Stimulated activated CD4-positive, alpha-beta T cell treated with anti-CD3 and anti-CD28 coated beads, Interleukin-4, amount 100 ng/mL, for 1 hour (primary cell): ENCODE measurements around the gene STK11IP.

Source experiments
- DNase-seq: peaks from one replicate; pipeline ENCODE4 v3.0.0-alpha.2; 2020

STK11IP gene

GRCh38 chr2:219562049-219563020 lies 35.3 kb upstream of the STK11IP start:
- DNase-seq: no peak

GRCh38 chr2:219563271-219563928 lies 34.3 kb upstream of the STK11IP start:
- DNase-seq: no peak

DNA sequence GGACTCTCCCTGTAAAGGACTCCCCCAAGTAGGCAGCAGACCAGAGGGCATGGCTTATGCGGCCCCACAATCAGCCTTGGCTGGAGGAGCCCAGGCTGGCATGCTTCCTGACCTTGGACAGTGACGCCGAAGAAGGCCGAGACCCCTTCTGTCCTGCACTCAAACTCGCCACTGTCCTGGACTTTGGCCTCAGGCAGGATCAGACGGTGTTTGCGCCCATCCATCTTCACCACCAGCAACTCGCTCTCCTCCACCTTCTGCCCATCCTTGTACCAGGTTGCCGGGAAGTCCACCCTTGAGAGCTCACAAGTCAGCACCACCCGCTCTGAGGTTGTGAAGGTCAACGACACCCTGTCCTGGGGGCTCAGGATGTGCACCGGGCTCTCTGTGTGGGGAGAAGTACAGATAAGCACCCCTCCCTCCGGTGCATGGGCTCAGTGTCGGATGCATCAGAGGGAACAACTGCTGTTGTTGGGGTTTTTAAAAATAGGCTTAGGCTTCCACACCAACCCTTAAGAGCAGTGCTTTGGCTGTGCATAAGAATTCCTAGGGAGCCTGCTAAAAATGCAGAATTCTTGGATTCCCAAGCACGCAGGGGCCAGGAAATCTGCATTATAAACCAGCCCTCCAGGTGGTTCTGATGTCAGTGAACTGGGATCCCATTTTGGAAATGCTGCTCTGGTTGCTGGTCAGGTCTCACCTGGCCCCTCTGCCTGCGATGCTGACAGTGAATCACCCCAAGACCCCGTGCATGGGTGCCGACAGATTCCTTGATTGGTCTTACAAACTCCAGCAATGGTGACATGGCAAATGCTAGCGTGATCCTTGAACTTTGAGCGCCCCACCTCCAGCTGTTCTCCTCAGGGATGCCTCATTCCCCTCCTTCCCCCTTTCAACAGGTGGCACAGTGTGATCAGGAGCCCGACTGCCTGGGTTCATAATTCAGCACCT lies 32.3 kb upstream of the STK11IP start:
- DNase-seq: no peak

DNA sequence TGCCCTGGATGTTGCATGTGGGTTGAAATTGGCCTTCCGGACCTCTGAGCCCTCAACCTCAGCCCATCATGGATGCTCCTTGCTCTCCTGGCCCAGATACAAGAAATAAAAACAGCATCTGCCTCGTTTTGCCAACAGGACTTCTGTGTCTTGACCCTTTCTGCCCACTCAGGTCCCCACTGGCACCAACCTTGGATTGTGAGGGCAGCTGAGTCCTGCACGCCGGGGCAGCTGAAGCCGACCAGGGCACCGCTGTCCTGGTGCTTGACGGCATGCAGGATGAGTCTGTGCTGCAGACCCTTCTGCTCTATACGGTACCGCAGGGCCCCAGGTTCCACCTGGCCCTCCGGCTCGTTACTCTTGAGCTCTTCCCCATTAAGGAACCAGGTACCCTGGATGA lies 31.0 kb upstream of the STK11IP start:
- DNase-seq: no peak

DNA sequence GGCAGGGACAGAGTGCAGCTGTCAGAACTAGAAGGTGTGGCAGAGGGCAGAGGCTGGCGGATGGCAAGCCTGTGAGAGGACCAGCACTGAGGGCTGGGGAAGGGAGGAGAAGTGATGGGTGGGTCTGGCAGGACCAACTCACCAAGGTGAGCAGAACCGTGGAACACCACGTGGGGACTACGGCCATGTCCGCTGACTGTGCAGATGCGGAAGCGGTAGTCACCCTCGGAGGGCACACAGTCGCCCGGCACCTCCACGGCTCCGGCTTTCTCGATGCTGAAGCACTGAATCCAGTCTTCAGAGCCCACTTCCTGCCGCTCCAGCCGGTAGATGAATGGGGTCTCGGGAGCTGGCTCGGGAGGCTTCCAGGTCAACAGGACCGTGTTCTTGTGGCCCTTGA lies 30.5 kb upstream of the STK11IP start:
- no peak for DNase-seq

DNA sequence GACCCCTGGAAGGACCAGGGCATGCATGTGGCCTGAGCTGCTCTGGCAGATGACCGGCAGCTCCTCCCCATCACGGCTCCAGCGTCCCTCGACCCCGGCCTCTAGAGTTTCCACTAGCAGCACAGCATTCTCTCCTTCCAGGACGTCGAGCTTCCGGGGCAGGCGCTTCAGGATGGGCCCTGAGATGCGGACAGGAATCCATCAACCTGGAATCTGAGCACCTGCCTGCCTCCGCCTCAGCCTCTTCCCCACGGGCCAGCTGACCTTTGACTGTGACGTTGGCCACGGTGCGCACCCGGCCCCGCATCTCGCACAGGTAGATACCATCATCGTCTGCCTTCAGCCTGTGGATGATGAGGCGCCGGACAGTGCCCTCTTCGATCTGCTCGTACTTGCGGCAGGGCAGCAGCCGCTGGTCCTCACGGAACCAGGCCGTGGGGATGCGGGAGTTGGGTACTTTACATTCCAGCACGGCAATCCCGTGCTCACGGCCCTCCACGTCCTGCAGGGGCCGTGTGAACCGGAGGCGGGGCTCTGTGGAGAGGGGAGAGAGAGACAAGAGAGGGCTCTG lies 29.8 kb upstream of the STK11IP start:
- no peak for DNase-seq

- no peak for DNase-seq
Measured at GRCh38 chr2:219569041-219569440, 28.6 kb upstream of the STK11IP start.

- no peak for DNase-seq
Measured at GRCh38 chr2:219569635-219570034, 28.0 kb upstream of the STK11IP start.

- no peak for DNase-seq
Measured at GRCh38 chr2:219570194-219570923, 27.3 kb upstream of the STK11IP start.

- DNase-seq: no peak
Measured at GRCh38 chr2:219570924-219571310, 26.7 kb upstream of the STK11IP start.

- DNase-seq: no peak
Measured at GRCh38 chr2:219571311-219572236, 26.1 kb upstream of the STK11IP start, which contains the start of gene OBSL1. Gene OBSL1, minus strand, starts transcription at chr2:219571539. Its CDS starts 307 bp downstream, at chr2:219571232.

DNA sequence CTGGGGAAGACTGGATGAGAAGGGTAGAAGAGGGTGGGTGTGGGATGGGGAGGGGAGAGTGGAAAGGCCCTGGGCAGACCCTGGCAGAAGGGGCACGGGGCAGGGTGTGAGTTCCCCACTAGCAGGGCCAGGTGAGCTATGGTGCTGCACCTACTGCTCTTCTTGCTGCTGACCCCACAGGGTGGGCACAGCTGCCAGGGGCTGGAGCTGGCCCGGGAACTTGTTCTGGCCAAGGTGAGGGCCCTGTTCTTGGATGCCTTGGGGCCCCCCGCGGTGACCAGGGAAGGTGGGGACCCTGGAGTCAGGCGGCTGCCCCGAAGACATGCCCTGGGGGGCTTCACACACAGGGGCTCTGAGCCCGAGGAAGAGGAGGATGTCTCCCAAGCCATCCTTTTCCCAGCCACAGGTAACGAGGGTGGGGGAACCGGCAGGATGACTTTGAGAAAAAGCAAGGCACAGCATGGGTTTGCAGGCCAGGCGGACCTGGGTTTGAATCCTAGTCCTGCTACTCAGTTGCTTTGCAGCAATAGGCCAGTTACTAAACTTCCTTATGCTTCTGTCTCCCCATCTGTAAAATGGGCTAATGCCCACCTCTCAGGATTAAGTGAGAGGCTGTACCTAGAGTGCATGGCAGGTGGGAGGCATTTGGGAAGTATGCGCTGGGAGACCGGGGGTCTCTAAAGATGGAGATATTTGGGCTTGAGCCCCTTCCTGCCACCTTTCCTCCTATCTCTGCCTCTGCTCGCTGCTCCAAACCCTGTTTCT lies 25.2 kb upstream of the STK11IP start, which contains the start of gene INHA:
TSS of gene INHA (plus strand) at position 74 of the 765 bp plus-strand sequence. CDS start at position 139, 65 bp downstream.
- DNase-seq: no peak

- no peak for DNase-seq
Measured at GRCh38 chr2:219573166-219573565, 24.5 kb upstream of the STK11IP start.

GRCh38 chr2:219574484-219575311 lies 23.0 kb upstream of the STK11IP start:
- no peak for DNase-seq

DNA sequence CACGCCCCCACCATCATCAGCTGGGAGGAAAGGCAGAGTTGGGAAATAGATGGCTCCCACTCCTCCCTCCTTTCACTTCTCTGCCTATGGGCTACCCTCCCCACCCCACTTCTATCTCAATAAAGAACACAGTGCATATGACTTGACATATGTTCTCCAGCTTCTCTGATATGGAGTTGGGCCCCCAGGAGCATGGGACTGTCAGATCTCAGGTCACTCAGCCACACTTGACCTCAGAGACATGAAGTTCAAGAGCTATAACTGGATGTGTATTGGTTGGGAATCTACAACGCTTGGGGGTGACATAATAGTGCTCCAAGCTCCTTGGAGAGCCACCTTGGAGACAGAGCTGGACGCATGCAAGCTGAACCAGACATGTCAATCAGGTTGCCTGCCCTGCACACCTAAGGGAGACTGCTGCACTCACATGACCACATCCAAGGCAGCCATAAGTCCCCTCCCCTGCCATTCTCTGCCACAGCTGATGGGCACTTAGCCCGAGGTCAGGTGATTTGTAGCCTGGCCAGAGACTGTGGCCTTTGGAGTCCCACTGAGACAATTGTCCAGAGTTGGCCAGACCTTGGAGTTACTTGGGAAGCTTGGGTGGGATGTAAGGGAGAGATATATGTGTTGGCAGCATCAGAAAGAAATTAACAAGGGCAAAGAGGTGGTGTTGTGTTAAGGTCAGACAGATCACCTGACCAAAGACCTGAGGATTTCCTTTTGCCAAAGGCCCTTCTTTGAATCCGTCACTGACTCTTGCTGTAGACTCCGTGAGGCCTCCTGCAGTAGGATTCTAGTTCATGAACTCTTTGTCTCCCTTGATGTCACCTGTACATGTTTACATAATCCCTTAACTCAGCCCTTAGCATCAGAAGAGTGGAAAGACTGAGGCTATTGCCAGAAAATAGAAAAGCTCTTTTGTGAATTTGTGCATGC lies 21.8 kb upstream of the STK11IP start:
- DNase-seq: no peak

GRCh38 chr2:219576505-219577388 lies 20.9 kb upstream of the STK11IP start:
- no peak for DNase-seq
